GM18951 (cell line): Measurements from ENCODE around the gene TTC33.
"Not testable (repeated sequence)": the region's sequence is repeated elsewhere in the genome, so short reads cannot be mapped to it uniquely, and the experiment has no call there.

Experiments used
- POLR2A ChIP-seq: IDR thresholded peaks from 4 replicates; pipeline ENCODE4 v1.6.1; 2011; ENCODE audit warnings: mild to moderate bottlenecking; ENCODE audit not compliant: insufficient read length, insufficient read depth; ENCODE audit errors: extremely low read depth
- in situ Hi-C: fragments of 300-500 bp; cut with MboI; formaldehyde crosslinking; loops from one replicate; pipeline ENCODE4 v1.12.0; 2022; ENCODE audit warnings: low sequenced_read_pairs, mixed read lengths, inconsistent platforms; ENCODE audit not compliant: unreplicated experiment

Gene TTC33

DNA sequence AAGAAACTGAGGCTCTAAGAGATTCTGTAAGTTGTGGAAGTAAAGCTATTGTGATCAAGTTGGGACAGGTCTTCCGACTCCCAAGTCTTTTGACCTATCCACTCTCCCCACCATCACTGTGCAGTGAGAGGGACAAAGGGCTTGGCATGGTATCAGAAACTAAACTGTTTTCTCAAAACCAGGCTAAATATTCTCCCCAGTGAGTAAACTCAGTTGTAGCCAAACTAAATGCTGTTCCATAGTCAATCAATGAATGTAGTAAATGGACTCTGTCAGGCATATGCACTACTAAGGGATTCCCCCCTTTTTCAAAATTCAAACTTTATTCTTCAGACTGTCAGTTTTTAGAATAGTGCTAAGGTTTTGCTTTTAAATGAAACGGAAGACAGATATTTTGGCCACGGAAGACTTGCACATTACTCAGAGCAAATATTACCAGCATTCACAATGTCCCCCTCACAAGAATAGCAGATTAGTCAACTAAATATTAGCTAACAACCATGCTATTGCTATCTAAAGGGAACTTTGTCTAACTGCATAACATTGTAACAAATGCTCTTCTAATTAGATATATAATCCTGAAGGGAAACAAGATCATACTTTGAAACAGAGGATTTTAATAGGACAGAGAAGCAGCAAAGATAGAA, 35.3 kb upstream of the TTC33 start:
- in situ Hi-C loops = no loop called here
- TF ChIP-seq POLR2A = no peak

DNA sequence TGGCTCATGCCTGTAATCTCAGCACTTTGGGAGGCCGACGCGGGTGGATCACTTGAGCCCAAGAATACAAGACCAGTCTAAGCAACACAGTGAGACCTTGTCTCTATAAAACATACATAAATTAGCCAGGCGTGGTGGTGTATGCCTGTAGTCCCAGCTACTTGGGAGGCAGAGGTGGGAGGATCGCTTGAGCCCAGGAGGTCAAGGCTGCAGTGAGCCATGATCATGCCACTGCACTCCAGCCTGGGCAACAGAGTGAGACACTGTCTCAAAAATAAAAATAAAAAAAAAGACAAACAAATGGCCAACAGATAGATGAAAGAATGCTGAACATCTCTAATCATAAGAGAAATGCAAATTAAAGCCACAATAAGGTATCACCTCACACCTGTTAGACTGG, 33.2 kb upstream of the TTC33 start:
- in situ Hi-C loops = not testable (repeated sequence)

DNA sequence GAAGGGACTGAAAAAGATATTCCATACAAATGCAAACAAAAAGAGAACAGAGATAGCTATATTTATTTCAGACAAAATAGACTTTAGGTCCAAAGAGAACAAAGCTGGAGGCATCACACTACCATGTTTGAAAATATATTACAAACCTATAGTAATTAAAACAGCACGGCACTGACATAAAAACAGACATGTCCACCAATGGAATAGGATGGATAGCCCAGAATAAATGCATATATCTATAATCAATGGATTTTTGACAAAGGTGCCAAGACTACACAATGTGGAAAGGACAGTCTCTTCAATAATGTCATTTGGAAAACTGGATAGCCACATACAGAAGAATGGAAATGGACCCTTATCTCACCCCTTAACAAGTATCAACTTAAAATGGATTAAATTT, 32.2 kb upstream of the TTC33 start:
- no peak for TF ChIP-seq POLR2A
- in situ Hi-C loops = no loop called here

DNA sequence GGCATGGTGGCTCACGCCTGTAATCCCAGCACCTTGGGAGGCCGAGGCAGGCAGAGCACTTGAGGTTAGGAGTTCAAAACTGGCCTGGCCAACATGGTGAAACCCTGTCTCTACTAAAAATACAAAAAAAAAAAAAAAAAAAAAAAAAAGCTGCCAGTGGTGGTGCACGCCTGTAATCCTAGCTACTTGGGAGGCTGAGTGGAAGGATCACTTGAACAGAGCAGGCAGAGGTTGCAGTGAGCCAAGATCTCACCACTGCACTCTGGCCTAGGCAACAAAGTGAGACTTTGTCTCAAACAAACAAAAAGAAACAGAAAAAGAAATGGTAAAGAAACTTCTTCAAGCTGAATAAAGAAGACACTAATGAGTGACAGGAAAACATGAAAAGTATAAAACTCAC, 30.9 kb upstream of the TTC33 start:
- in situ Hi-C loops = not testable (repeated sequence)

DNA sequence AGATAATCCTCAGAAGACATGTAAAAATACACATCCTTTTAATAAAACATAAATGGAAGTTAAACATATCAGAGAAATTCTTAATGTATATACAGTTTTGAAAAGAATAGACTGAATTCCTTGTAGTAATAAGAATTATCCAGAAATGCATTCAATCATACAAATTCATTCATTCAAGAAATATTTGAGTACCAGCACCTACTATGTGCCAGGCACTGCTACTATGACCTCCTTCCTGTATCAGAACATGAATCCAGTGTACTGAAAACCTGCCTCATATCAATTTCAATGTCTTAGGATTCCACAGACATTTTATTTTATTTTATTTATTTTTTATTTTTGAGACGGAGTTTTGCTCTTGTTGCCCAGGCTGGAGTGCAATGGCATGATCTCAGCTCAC, 29.2 kb upstream of the TTC33 start:
- in situ Hi-C loops = no loop called here
- no peak for TF ChIP-seq POLR2A

DNA sequence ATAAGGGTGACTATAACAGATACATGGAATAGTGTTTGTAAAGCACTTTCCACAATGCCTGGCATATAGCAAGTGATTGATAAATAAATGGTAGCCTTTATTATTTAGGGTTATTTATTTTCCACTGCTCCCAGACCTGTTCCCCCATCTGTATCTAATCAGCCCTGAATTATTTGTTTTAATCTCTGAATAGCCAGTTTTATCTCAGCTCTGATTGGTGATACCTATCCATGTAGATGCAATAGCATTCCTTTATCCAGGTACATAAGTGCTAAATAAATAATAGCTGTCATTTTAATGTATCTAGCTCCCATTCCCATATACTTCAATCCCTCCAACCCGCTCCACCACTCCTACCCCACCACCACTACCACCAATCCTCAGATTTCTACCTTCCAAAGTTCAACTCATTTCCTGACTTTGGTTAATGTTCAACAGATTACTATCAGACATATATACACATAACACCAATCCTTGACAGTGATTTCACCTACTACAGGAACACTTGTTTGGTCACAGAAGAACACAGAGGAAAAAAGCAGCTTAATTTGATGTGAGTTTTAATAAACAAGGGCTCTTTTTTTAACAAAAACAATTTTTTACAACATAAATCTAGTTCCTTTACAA, 28.4 kb upstream of the TTC33 start:
- no peak for TF ChIP-seq POLR2A
- in situ Hi-C loops = no loop called here

DNA sequence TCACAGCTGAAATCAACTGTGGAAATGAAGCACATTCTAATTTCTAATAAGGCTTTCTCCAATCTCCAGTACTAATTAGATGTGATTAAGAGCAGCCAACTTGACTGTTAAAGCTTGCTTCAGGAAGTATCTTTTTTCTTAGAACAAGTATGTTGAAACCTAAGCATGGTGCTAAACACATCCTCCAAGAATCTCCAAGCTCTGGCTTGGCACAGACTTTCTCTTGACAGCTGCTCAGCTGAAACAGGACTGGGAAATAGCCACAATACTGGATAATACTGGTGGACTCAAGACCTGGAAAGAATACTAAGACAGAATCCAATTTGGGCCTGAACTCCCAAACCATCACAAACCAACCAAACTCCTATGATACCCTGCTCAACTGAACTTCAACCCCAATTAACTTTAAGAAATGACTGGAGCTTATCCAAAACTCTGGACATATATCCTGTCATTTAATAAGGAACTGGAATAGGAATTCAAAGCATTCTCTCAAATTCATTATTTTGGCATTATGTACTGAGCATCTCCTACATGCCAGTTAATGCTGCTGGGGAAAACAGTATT, 26.2 kb upstream of the TTC33 start:
- in situ Hi-C loops = no loop called here
- no peak for TF ChIP-seq POLR2A

DNA sequence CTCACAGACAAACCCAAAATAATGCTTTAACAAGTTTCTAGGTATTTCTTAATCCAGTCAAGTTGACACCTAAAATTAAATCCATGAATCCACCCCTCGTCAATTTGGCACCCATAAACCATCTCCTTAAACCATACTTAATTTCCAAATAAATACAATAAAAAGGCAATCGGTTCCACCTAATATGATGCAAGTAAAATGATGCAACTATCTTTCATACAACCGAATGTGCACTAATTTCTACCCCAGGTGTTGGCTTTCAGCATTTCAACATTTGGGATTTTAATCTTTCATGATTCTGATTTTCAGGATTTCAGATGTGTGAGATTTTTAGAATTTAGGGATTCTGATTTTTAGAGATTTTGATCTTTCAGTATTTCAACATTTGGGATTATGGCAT, 25.1 kb upstream of the TTC33 start:
- in situ Hi-C loops = no loop called here

DNA sequence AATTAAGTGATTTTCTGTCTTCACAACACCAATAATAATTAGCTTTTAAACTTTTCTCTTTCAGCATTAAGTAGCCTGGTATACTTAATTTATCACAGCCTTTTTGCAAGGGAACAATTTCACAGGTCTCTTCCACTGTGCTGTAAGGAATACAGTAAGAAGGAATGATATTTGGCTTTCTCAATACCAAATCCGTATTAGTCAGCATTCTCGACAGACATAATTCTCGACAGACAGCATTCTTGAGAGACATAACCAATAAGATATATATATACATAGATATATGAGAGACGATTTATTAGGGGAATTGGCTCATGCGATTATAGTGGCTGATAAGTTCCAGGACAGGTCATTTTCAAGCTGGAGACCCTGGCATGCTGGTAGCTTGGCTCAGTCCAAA, 24.4 kb upstream of the TTC33 start:
- TF ChIP-seq POLR2A = no peak
- in situ Hi-C loops = no loop called here

More for the DNA sequence above, 25.1 kb upstream of the TTC33 start:
- no peak for TF ChIP-seq POLR2A

DNA sequence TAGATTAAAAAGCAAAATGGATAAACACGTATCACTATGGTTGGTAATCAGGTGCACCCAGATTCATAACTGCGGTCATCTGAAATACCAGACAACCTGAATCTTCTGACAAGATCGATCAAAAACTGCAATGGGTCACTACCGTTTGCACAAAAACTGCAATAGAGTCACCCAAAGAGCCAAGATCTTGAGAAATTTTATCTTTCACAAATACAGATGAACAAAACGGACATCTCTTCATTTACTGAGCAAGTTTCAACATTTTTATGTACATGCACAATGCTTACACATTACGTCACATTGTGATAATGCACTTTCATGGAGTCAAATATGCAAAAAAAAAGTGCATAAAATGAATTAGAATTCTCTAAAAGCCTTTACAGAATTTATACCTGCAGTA, 23.8 kb upstream of the TTC33 start:
- in situ Hi-C loops = no loop called here
- TF ChIP-seq POLR2A = no peak

DNA sequence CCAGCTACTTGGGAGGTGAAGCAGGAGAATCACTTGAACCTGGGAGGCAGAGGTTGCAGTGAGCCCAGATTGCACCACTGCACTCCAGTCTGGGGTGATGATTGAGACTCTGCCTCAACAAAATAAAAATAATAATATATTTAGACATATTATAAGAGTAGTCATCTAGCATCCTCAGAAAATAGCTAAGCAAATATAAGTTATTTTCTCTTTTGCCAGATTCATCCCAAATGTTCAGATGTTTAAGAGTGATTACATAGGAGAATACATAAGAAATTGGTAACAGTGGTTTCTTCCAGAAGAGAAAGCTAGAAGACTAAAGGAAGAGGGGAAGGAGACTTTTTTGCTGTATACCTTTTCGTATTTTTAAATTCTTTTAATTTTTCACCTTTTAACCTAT, 22.4 kb upstream of the TTC33 start:
- no peak for TF ChIP-seq POLR2A
- in situ Hi-C loops = no loop called here

DNA sequence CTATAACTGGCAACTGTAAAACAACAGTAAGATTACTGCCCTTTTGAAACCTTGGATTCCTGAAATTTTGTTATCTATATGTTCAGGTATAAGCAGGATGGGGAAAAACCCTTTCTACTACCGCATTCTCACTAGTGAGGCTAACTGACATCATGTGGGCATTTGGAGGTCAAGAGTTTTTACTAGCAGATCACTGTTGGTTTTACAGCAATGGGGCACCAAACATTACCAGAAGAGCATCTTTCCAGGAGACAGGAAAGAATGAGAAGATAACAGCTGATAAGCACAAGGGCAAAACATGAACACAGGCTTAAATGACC, 20.9 kb upstream of the TTC33 start:
- TF ChIP-seq POLR2A = no peak
- in situ Hi-C loops = no loop called here

DNA sequence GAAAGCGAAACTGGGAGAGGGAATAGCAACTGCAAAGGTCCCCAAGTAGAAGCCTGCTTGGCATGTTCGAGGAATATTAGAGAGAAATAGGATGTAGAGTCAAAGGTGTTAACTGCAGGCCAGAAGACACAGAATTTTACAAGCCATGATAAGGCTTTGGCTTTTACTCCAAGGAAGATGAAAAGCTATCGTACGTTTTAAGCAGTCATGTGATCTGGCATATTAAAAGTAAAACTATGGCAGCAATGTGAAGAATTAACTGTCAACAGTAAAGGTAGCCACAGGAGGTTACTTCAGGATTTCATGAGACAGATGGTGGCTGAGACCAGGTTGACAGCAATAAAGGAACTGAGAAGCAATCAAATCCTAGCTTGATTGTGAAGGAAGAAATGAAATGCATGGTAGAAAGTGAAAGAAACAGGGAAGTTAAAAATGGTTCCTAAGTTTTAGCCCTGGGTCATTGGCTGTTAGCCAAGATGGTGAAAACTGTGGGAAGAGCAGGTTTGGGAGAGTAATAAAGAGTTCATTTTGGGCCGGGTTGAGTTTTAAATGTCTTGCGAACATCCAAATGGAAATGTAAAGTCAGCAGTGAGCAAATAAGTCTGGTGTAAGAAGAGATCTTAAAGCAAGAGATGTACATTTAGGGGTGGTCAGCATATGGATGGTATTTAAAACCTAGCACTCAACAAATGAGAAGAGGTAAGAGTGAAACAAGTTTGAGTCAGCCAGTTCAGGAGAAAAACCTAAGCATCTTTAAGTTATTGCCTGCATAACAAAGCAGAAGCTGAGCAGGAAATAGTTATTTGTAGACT, 20.3 kb upstream of the TTC33 start:
- TF ChIP-seq POLR2A = no peak
- in situ Hi-C loops = no loop called here
